ENCODE measurements around the gene WWC2. TPM values are rescaled to one million over a fixed set of nuclear protein-coding genes. Genes with fewer than 3 reads are reported as not detected.

Gene WWC2
- total and polyA plus RNA-seq, 2 donors (not counting 3 experiments of a cell fraction or from before 2014, with no cell fraction given), result 12.9 to 52.2 TPM

- Histone ChIP-seq H3K36me3 (ENCODE audit: control insufficient read depth in 2 of 2, extremely low read depth in 1 of 2, insufficient read depth in 2 of 2, low read length in 2 of 2) (no peaks in the 10 kb centered on the region), H3K9me1 (replicated peaks; ENCODE audit: control insufficient read depth, extremely low read depth, insufficient read depth, low read length) (no peaks in the 10 kb centered on the region), H3K4me1 (ENCODE audit: control insufficient read depth, extremely low read depth, insufficient read depth, low read length) (peaks cover 19% of the 10 kb centered on the region), H3K9me3 (replicated peaks; ENCODE audit: control insufficient read depth, insufficient read depth, low read length) (no peaks in the 10 kb centered on the region), H3K79me2 (ENCODE audit: control insufficient read depth, insufficient read depth, low read length) (no peaks in the 10 kb centered on the region), H3K27me3 (ENCODE audit: control insufficient read depth in 2 of 2, insufficient read depth in 2 of 2, low read length in 2 of 2) (no peaks in the 10 kb centered on the region), H3K27ac (ENCODE audit: insufficient read depth, low read depth, low read length) (no peak overlapping the region), H3K4me2 (ENCODE audit: insufficient read depth, low read length) (no peak overlapping the region), H3K9ac (replicated peaks; ENCODE audit: extremely low read depth, insufficient read depth, low read length) (no peak overlapping the region), H2AFZ (ENCODE audit: low read depth, low read length) (no peak overlapping the region), H4K20me1 (replicated peaks; ENCODE audit: control insufficient read depth, extremely low read depth, insufficient read depth, low read length) (no peaks in the 10 kb centered on the region), H3K4me3 (replicated peaks in 1 of 3; ENCODE audit: insufficient read depth in 1 of 3, low read depth in 1 of 3, low read length in 3 of 3) (no peak overlapping the region)
- no peak for FAIRE-seq
- POLR2A ChIA-PET, result no interaction called here
- CTCF ChIA-PET, result interaction anchor here (1.4 kb wide), 1 partner anchor 11 kb away, joined by 5 read pairs; no protein-coding TSS in a partner anchor
- TF ChIP-seq EZH2 (IDR thresholded peaks at IDR 0.05; ENCODE audit: borderline replicate concordance, low read depth, low read length, severe bottlenecking), result no peak
- no peak for TF ChIP-seq CTCF (IDR thresholded peaks at IDR 0.05; ENCODE audit: extremely low read depth in 1 of 2, insufficient read depth in 1 of 2, low read depth in 1 of 2, low read length in 2 of 2)
- no peak for TF ChIP-seq POLR2A (IDR thresholded peaks at IDR 0.05; ENCODE audit: low read depth, low read length)
- TF ChIP-seq GATA2 (IDR thresholded peaks at IDR 0.05; ENCODE audit: insufficient read depth, insufficient read length, low read depth, low read length), result no peak
- DNase-seq (ENCODE audit: low read depth, low spot score), result no peak
- dilution Hi-C loops (cut with MboI; ENCODE audit: extremely low pct_ligation_motif_present, low sequenced_read_pairs) (no loop called here), intact Hi-C loops (cut with micrococcal nuclease) (no loop called here)
- no TSS peak for BruUV-seq (replicated peaks)
Measured at GRCh38 chr4:183304067-183304466, 205.0 kb downstream of the WWC2 start.

GRCh38 chr4:183304538-183304937 lies 205.5 kb downstream of the WWC2 start:
- Histone ChIP-seq H3K4me3 (replicated peaks in 1 of 3; ENCODE audit: insufficient read depth in 1 of 3, low read depth in 1 of 3, low read length in 3 of 3) (no peak overlapping the region), H2AFZ (ENCODE audit: low read depth, low read length) (no peak overlapping the region), H3K4me1 (ENCODE audit: control insufficient read depth, extremely low read depth, insufficient read depth, low read length) (peaks cover 18% of the 10 kb centered on the region), H3K9me3 (replicated peaks; ENCODE audit: control insufficient read depth, insufficient read depth, low read length) (no peaks in the 10 kb centered on the region), H4K20me1 (replicated peaks; ENCODE audit: control insufficient read depth, extremely low read depth, insufficient read depth, low read length) (no peaks in the 10 kb centered on the region), H3K4me2 (ENCODE audit: insufficient read depth, low read length) (no peak overlapping the region), H3K9ac (replicated peaks; ENCODE audit: extremely low read depth, insufficient read depth, low read length) (no peak overlapping the region), H3K79me2 (ENCODE audit: control insufficient read depth, insufficient read depth, low read length) (no peaks in the 10 kb centered on the region), H3K27ac (ENCODE audit: insufficient read depth, low read depth, low read length) (no peak overlapping the region), H3K27me3 (ENCODE audit: control insufficient read depth in 2 of 2, insufficient read depth in 2 of 2, low read length in 2 of 2) (no peaks in the 10 kb centered on the region), H3K9me1 (replicated peaks; ENCODE audit: control insufficient read depth, extremely low read depth, insufficient read depth, low read length) (no peaks in the 10 kb centered on the region), H3K36me3 (ENCODE audit: control insufficient read depth in 2 of 2, extremely low read depth in 1 of 2, insufficient read depth in 2 of 2, low read length in 2 of 2) (no peaks in the 10 kb centered on the region)
- FAIRE-seq, result no peak
- dilution Hi-C loops (cut with MboI; ENCODE audit: extremely low pct_ligation_motif_present, low sequenced_read_pairs), result no loop called here
- intact Hi-C loops (cut with micrococcal nuclease), result no loop called here
- no peak for TF ChIP-seq FOS (IDR thresholded peaks at IDR 0.05; ENCODE audit: borderline replicate concordance, insufficient read depth, low read length)
- no peak for TF ChIP-seq CTCF (IDR thresholded peaks at IDR 0.05; ENCODE audit: extremely low read depth in 1 of 2, insufficient read depth in 1 of 2, low read depth in 1 of 2, low read length in 2 of 2)
- no peak for TF ChIP-seq EZH2 (IDR thresholded peaks at IDR 0.05; ENCODE audit: borderline replicate concordance, low read depth, low read length, severe bottlenecking)
- TF ChIP-seq MAX (IDR thresholded peaks at IDR 0.05; ENCODE audit: insufficient read depth, insufficient read length), result no peak
- no peak for TF ChIP-seq GATA2 (IDR thresholded peaks at IDR 0.05; ENCODE audit: insufficient read depth, insufficient read length, low read depth, low read length)
- no peak for TF ChIP-seq POLR2A (IDR thresholded peaks at IDR 0.05; ENCODE audit: low read depth, low read length)
- no peak for TF ChIP-seq MYC (IDR thresholded peaks at IDR 0.05; ENCODE audit: low read depth, low read length)
- TF ChIP-seq JUN (IDR thresholded peaks at IDR 0.05; ENCODE audit: borderline replicate concordance, insufficient read depth, insufficient read length, low read depth), result no peak
- no peak for TF ChIP-seq POLR2AphosphoS5 (IDR thresholded peaks at IDR 0.05; ENCODE audit: insufficient read depth, low read depth, low read length)
- no TSS peak for BruUV-seq (replicated peaks)
- no peak for DNase-seq (ENCODE audit: low read depth, low spot score)
- ChIA-PET CTCF (interaction anchor here (1.4 kb wide), 1 partner anchor 10 kb away, joined by 5 read pairs; no protein-coding TSS in a partner anchor), POLR2A (no interaction called here)

Data from endothelial cell of umbilical vein (primary cell).